Type B pancreatic cell (in vitro differentiated cells): Measurements from ENCODE around the gene JMJD4. TPM values are rescaled to one million over a fixed set of nuclear protein-coding genes. Genes with fewer than 3 reads are reported as not detected.

Experiments
- DNase-seq: peaks from one replicate; pipeline ENCODE4 v3.0.0; 2021; ENCODE audit warnings: mixed read lengths; ENCODE audit not compliant: unreplicated experiment; ENCODE audit errors: extremely low spot score
- H3K27ac Mint-ChIP-seq: 2 replicates; pipeline ENCODE4 v1.8.0; 2021; ENCODE audit warnings: mild to moderate bottlenecking, mixed read lengths
- H3K27me3 Mint-ChIP-seq: 2 replicates; pipeline ENCODE4 v1.8.0; 2021; ENCODE audit warnings: mixed read lengths
- H3K36me3 Mint-ChIP-seq: 2 replicates; pipeline ENCODE4 v1.8.0; 2021; ENCODE audit warnings: mixed read lengths
- H3K4me1 Mint-ChIP-seq: one replicate; pipeline ENCODE4 v1.8.0; 2021; ENCODE audit warnings: mixed read lengths; ENCODE audit not compliant: unreplicated experiment
- H3K4me3 Mint-ChIP-seq: 2 replicates; pipeline ENCODE4 v1.8.0; 2021; ENCODE audit warnings: mild to moderate bottlenecking, mixed read lengths
- H3K9me3 Mint-ChIP-seq: 2 replicates; pipeline ENCODE4 v1.8.0; 2021; ENCODE audit warnings: mixed read lengths
- CTCF ChIP-seq: fragments of 200-600 bp; sonication (generic); conservative IDR thresholded peaks from 2 replicates; pipeline ENCODE4 v1.5.0; 2021; ENCODE audit warnings: antibody characterized with exemption, mild to moderate bottlenecking
- total RNA-seq: library from RNA; stranded (reverse); gene quantifications from 2 replicates; pipeline ENCODE4 v1.2.1, GENCODE V29; 2021; ENCODE audit warnings: low replicate concordance

JMJD4 gene
- total RNA-seq, 1 donor from 2014 or later, result 23.5 TPM

GRCh38 chr1:227746676-227747075 is 11.6 kb upstream of the JMJD4 start:
- DNase-seq, result no peak
- no peak for TF ChIP-seq CTCF
- H3K27me3 Mint-ChIP-seq, result no peaks in the 10 kb centered on the region
- H3K9me3 Mint-ChIP-seq, result no peaks in the 10 kb centered on the region
- no peak overlapping the region for H3K4me3 Mint-ChIP-seq
- H3K36me3 Mint-ChIP-seq, result peaks cover 4% of the 10 kb centered on the region
- no peak overlapping the region for H3K27ac Mint-ChIP-seq
- H3K4me1 Mint-ChIP-seq, result peaks cover 5% of the 10 kb centered on the region

GRCh38 chr1:227745568-227746265 is 10.6 kb upstream of the JMJD4 start:
- no peak overlapping the region for H3K4me3 Mint-ChIP-seq
- no peaks in the 10 kb centered on the region for H3K27me3 Mint-ChIP-seq
- DNase-seq, result no peak
- no peak for TF ChIP-seq CTCF
- H3K27ac Mint-ChIP-seq, result no peak overlapping the region
- peaks cover 4% of the 10 kb centered on the region for H3K36me3 Mint-ChIP-seq
- no peaks in the 10 kb centered on the region for H3K9me3 Mint-ChIP-seq
- H3K4me1 Mint-ChIP-seq, result peaks cover 9% of the 10 kb centered on the region

GRCh38 chr1:227744668-227745067 is 9.6 kb upstream of the JMJD4 start:
- Mint-ChIP-seq H3K27ac (no peak overlapping the region), H3K36me3 (peaks cover 7% of the 10 kb centered on the region), H3K4me3 (no peak overlapping the region), H3K9me3 (no peaks in the 10 kb centered on the region), H3K4me1 (peaks cover 15% of the 10 kb centered on the region), H3K27me3 (no peaks in the 10 kb centered on the region)
- TF ChIP-seq CTCF, result no peak
- no peak for DNase-seq

- H3K9me3 Mint-ChIP-seq, result no peaks in the 10 kb centered on the region
- H3K4me3 Mint-ChIP-seq, result no peak overlapping the region
- H3K36me3 Mint-ChIP-seq, result peaks cover 3% of the 10 kb centered on the region
- peaks cover 15% of the 10 kb centered on the region for H3K4me1 Mint-ChIP-seq
- no peak overlapping the region for H3K27ac Mint-ChIP-seq
- H3K27me3 Mint-ChIP-seq, result no peaks in the 10 kb centered on the region
- no peak for DNase-seq
- TF ChIP-seq CTCF, result no peak
These were observed 7.9 kb upstream of the JMJD4 start for GRCh38 chr1:227742738-227743715.

- Mint-ChIP-seq H3K4me3 (no peak overlapping the region), H3K4me1 (peaks cover 26% of the 10 kb centered on the region), H3K9me3 (no peaks in the 10 kb centered on the region), H3K27ac (no peak overlapping the region), H3K36me3 (peaks cover 3% of the 10 kb centered on the region), H3K27me3 (no peaks in the 10 kb centered on the region)
- no peak for DNase-seq
- TF ChIP-seq CTCF, result no peak
These were observed 6.2 kb upstream of the JMJD4 start for GRCh38 chr1:227741166-227741870.
